8988T (cell line): ENCODE measurements around the gene ZNRF3.
"Not testable (repeated sequence)": the region's sequence is repeated elsewhere in the genome, so short reads cannot be mapped to it uniquely, and the experiment has no call there.

Experiments used
- DNase-seq: peaks from one replicate; pipeline ENCODE4 v3.0.0; 2011

The ZNRF3 gene

GRCh38 chr22:29014293-29014692 lies 130.9 kb downstream of the ZNRF3 start:
- DNase-seq = no peak

- DNase-seq = no peak
Observed at GRCh38 chr22:29014773-29015172, 131.4 kb downstream of the ZNRF3 start.

GRCh38 chr22:29016067-29016938 lies 132.9 kb downstream of the ZNRF3 start:
- no peak for DNase-seq

GRCh38 chr22:29018293-29019189 lies 135.2 kb downstream of the ZNRF3 start:
- no peak for DNase-seq

- DNase-seq = no peak
Observed at GRCh38 chr22:29022101-29022817, 138.9 kb downstream of the ZNRF3 start.

GRCh38 chr22:29023172-29023796 lies 139.9 kb downstream of the ZNRF3 start:
- no peak for DNase-seq

GRCh38 chr22:29026579-29026978 lies 143.2 kb downstream of the ZNRF3 start:
- DNase-seq = no peak

- DNase-seq = no peak
Observed at GRCh38 chr22:29028468-29028867, 145.1 kb downstream of the ZNRF3 start.

GRCh38 chr22:29029202-29030000 lies 146.0 kb downstream of the ZNRF3 start:
- DNase-seq = no peak

GRCh38 chr22:29030016-29030617 lies 146.7 kb downstream of the ZNRF3 start:
- no peak for DNase-seq

- DNase-seq = peak; percentile 52
Observed at GRCh38 chr22:29030618-29031226, 147.3 kb downstream of the ZNRF3 start.

GRCh38 chr22:29031227-29032011 lies 148.0 kb downstream of the ZNRF3 start:
- peak; percentile 40 for DNase-seq

- no peak for DNase-seq
Observed at GRCh38 chr22:29032014-29032475, 148.7 kb downstream of the ZNRF3 start.

GRCh38 chr22:29032584-29032983 lies 149.2 kb downstream of the ZNRF3 start:
- no peak for DNase-seq

GRCh38 chr22:29037340-29037932 lies 154.1 kb downstream of the ZNRF3 start:
- DNase-seq = no peak

- DNase-seq = no peak
Observed at GRCh38 chr22:29039148-29039547, 155.8 kb downstream of the ZNRF3 start.

- DNase-seq = not testable (repeated sequence)
Observed at GRCh38 chr22:29039684-29040083, 156.3 kb downstream of the ZNRF3 start.

GRCh38 chr22:29040385-29041275 lies 157.3 kb downstream of the ZNRF3 start:
- DNase-seq = no peak
